Measurements from ENCODE around the gene OPN1LW.
"Not testable (repeated sequence)": the region's sequence is repeated elsewhere in the genome, so short reads cannot be mapped to it uniquely, and the experiment has no call there.

DNA sequence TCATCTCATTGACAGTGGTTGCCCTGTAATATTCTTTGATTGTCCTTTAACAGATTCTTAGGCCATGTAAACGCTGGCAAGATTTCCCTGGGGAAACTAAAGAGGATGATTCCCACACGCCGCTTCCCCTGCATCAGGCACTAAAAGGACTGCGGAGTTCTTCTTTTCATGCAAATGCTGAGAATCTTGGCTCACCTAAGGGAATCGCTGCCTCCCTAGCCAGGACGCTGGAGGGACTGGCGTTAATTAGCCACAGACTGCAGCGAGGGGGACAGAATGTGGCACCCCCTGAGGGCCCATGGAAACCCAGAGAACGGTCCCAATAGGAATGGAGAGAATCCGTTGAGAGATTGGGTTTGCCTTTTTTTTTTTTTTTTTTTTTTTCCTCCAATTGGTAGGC, 30.3 kb downstream of the OPN1LW start:
- TF ChIP-seq, protein P1, sequence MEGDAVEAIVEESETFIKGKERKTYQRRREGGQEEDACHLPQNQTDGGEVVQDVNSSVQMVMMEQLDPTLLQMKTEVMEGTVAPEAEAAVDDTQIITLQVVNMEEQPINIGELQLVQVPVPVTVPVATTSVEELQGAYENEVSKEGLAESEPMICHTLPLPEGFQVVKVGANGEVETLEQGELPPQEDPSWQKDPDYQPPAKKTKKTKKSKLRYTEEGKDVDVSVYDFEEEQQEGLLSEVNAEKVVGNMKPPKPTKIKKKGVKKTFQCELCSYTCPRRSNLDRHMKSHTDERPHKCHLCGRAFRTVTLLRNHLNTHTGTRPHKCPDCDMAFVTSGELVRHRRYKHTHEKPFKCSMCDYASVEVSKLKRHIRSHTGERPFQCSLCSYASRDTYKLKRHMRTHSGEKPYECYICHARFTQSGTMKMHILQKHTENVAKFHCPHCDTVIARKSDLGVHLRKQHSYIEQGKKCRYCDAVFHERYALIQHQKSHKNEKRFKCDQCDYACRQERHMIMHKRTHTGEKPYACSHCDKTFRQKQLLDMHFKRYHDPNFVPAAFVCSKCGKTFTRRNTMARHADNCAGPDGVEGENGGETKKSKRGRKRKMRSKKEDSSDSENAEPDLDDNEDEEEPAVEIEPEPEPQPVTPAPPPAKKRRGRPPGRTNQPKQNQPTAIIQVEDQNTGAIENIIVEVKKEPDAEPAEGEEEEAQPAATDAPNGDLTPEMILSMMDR (IDR thresholded peaks at IDR 0.05 in 8 of 11, conservative IDR thresholded peaks at IDR 0.05 in 3 of 11), result not testable (repeated sequence)
- TF ChIP-seq POLR2A, POLR2AphosphoS5 (IDR thresholded peaks at IDR 0.05): not testable (repeated sequence)
